HG03064 (cell line): ENCODE measurements around the gene EBLN2.
"Not testable (repeated sequence)": the region's sequence is repeated elsewhere in the genome, so short reads cannot be mapped to it uniquely, and the experiment has no call there.

Experiments used
- ATAC-seq: cut with Tn5 transposase; IDR thresholded peaks from one replicate; pipeline ENCODE4 v1.9.1; 2021; ENCODE audit warnings: low read depth; ENCODE audit not compliant: unreplicated experiment

Gene EBLN2

GRCh38 chr3:73056845-73057150 lies 4.7 kb upstream of the EBLN2 start:
- ATAC-seq, result no peak

DNA sequence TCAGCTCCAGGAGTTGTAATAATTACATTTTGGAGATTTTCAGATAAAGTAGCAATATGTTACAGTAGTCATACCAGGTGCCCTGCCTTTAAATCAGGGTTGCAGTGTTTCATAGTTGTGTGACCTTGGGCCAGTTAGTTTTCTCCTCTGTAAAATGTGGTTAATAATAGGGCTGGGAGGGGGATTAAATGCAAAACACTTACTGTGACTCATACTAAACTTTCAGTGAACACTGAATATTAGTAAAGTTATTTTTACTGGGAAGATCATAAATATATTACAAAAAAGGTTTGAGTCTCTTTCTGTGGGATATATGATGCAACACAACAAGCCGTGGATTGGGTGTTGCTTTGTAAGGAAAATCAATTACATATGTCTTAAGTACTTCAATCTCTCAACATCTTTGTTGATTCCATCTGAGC lies 1.1 kb upstream of the EBLN2 start:
- no peak for ATAC-seq

DNA sequence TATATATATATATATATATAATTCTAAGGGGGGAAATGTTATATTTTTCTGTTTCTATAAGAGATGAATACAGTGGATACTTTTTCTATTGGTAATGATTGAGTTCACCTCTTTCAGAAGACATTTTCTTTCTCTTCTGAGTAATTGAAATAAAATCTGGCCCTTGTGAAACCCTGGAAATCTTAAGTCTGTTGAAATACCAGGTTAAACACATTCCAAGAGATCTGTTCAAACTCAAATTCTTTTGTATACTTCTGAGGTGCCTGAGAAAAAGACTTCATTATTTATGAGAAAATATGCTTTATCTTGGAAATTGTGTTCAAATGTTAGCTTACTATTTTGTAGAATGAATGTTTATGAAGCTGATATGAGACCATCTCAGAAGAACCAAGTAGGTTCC lies 4.8 kb downstream of the EBLN2 start:
- ATAC-seq, result not testable (repeated sequence)

DNA sequence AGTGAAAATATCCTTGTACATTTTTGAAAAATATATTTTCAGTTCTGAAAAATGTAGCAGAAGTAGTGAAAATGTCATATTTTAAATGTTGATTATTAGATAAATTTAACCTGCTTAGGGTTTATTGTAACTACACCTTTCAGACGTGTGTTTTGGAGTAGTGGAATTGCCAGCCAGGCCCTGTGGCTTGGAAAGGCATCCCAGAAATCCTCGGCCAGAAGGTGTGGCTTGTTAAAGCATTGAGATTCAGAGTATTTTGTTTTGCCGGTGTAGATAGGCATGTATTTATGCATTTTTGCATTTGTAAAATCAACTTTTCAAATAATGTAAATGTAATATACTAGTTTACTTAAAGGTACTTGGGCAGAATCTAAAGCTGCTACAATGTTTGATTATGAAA lies 7.0 kb downstream of the EBLN2 start:
- ATAC-seq, result no peak

DNA sequence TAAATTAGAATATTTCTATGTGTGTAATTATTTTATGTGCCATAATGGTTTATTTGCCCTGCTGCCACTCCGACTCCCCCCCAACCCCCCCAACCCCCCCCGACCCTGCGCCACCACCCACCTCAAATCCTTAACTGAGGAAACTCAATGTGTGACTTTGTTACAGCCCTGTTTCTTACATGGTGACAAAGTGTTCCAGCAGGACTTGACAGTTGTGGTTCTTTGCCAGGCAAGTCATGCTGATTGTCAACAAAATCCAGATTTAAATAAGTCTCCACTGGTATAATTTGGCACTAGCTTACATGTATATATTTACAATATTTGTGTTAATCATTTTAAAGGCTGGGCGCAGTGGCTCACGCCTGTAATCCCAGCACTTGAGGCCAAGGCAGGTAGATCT lies 7.7 kb downstream of the EBLN2 start:
- no peak for ATAC-seq

DNA sequence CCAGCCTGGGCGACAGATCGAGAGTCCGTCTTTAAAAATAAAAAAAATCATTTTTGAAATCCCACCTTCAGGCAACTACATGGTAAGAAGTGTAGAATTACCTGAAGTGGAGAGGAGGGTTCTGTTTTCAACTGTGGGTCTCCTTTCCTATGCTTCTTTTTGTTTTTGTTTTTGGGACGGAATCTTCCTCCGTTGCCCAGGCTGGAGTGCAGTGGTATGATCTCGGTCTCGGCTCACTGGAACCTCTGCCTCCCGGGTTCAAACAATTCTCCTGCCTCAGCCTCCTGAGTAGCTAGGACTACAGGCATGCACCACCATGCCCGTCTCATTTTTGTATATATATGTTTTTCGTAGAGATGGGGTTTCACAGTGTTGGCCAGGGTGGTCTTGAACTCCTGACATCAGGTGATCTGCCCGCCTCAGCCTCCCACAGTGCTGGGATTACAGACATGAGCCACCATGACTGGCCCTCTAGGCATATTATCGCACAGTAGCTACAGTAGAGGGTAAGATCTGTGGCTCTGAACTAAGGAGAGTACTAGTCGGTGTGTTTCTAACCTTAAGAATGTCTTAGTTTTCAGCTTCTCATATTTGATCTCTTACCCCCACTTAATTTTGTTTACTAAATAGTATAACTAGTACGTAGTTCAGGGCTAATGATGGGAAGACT lies 8.5 kb downstream of the EBLN2 start:
- ATAC-seq, result no peak

- no peak for ATAC-seq
These were observed 9.5 kb downstream of the EBLN2 start for GRCh38 chr3:73070675-73071575.

DNA sequence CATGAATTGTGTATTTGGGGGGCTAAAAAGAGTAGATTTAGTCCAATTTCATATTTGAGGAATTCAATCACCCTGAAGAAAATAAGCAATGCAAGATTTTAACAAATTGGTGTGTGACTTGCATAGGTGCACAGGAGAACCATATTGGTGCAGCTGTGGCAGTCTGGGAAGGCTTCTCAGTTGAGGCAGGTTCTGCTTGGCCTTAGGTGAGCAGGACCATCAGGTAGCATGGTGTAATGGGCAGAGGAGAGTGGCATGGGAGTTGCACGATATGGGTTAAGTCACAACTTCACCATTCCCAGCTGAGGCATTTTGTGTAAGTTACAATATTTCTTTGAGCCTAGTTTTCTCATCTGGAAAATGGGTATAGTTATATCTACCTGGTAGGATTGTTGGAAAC lies 10.5 kb downstream of the EBLN2 start:
- ATAC-seq, result no peak

- ATAC-seq, result no peak
These were observed 11.2 kb downstream of the EBLN2 start for GRCh38 chr3:73072634-73073033.

DNA sequence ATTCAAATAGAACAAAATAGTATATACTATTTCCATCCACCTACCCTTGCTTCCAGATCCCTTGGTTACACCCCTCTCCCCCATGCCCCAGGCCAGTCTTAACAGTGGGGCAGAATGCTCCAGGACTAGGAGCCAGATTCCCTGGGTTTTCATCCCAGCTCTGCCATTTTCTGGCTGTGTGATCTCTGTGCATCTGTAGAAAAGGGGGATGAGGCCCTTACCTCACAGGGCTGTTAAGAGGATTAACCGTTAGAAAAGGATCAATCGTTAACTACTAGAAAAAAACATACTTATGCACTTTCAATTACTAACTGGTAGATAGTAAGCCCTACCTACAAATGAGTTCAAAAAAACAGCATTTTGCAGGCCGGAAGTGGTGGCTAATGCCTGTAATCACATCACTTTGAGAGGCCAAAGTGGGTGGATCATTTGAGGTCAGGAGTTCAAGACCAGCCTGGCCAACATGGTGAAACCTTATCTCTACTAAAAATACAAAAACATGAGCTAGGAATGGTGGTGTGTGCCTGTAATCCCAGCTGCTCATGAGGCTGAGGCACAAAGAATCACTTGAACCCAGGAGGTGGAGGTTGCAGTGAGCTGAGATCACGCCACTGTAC lies 11.7 kb downstream of the EBLN2 start:
- ATAC-seq, result no peak

DNA sequence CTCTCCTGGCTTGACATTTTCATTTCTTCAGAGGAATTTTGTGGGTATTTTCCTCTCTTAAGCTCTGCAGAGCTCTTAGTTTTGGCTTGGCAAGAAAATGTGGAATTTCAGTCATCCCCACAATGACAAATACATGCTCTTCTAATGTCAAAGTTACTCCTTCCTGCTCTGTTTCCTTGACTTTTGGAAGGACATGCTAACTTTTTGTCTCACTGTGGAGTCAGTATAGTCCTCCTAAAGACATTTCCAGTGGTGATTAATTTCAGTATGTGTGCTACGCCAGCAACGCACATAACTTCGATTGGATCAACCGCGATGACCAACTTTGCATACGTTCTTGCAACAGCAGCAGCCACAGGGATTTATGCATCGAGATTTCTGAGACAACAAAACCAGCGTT lies 13.3 kb downstream of the EBLN2 start:
- no peak for ATAC-seq

GRCh38 chr3:73080216-73080966 lies 18.9 kb downstream of the EBLN2 start:
- no peak for ATAC-seq

DNA sequence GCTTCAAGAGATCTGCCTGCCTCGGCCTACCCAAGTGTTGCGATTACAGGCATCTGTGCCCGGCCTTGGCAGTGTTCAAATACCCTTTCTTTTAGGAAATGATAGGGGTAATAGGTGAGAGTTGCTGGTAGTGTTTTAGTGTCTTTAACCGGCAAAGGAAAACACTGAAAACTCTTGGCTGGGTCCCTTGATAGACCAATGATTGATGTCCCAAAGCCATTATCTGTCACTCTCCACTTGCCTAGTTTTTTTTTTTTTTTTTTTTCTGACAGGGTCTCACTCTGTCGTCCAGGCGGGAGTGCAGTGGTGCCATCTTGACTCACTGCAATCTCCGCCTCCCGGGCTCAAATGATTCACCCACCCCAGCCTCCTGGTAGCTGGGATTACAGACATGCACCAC lies 19.7 kb downstream of the EBLN2 start:
- no peak for ATAC-seq

DNA sequence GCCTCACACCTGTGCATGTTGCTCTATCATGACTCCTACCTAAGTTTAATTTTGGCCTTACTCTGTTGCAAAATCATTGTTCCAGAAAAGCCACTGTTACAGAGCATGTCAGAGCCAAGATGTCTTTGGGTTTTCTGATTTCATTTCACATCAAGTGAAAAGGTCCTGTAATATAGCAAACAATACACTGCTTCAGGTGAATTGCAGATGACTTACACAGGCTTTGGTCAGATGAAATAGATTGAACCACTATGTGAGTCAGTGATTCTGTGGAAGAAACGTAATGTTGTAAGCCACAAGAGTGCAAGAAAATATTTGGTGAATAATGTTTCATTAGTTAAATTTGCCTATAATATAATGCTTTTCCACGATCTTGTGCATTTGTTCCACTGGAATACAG lies 22.7 kb downstream of the EBLN2 start:
- ATAC-seq, result no peak

DNA sequence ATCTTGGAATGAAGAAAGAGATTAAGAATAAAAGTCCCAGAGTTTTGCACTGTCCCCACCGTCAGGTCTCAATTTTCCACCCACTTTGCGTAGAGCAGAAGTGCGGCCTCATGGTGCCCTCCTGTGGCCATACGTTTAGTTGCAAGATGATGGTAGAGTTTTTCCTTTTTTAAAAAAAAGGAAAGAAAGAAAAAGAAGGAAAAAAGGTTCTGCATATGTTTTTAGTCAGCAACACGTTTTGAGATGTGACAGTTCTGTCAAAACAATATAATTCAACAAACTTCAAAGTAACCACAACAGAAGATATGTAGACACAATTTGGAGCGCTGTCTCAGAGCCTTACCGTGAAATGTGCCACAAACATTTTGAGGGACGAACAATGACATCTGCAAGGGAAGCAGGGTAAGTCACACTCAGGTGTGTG lies 24.6 kb downstream of the EBLN2 start:
- ATAC-seq, result no peak

- no peak for ATAC-seq
These were observed 32.7 kb downstream of the EBLN2 start for GRCh38 chr3:73094129-73094528.

- no peak for ATAC-seq
These were observed 33.5 kb downstream of the EBLN2 start for GRCh38 chr3:73094951-73095350.

- no peak for ATAC-seq
These were observed 34.7 kb downstream of the EBLN2 start for GRCh38 chr3:73096169-73096568.

DNA sequence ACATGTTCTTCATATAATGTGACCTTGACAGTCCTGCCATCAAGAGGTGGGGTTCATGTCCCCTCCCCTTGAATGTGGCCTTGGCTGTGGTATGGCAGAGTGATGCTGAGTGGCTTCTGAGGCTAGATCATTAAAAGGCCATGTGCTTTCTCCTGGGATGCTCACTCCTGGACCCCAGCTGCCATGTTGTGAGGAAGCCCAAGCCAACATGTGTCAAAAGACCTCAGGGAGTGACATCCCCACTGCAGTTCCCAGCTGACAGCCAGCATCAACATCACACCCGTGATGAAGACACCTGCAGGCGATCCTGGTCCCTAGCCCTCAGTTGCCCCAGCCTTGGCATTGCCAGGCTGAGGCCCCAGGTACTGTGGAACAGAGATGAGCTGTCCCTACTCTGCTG lies 36.6 kb downstream of the EBLN2 start:
- ATAC-seq, result no peak

GRCh38 chr3:73098873-73099272 lies 37.4 kb downstream of the EBLN2 start:
- ATAC-seq, result no peak
